HepG2 (cell line): ENCODE data around the gene TSC22D3.

Experiments used
- CTCF ChIP-seq: sonication (generic); formaldehyde crosslinking; IDR thresholded peaks from 2 replicates; pipeline ENCODE4 v1.5.0; 2020; ENCODE audit warnings: mild to moderate bottlenecking, missing genetic modification reagents, moderate library complexity
- DNMT1 ChIP-seq: sonication (generic); formaldehyde crosslinking; IDR thresholded peaks from 2 replicates; pipeline ENCODE4 v1.5.1; 2020; ENCODE audit warnings: mild to moderate bottlenecking, missing genetic modification reagents
- JUND ChIP-seq: sonication (generic); formaldehyde crosslinking; IDR thresholded peaks from 2 replicates; pipeline ENCODE4 v1.8.0; 2022; ENCODE audit warnings: mild to moderate bottlenecking, missing genetic modification reagents
- NFIC ChIP-seq: IDR thresholded peaks from 2 replicates; pipeline ENCODE4 v1.6.1; 2012; ENCODE audit warnings: mild to moderate bottlenecking, low read length, inconsistent platforms
- PBX3 ChIP-seq: sonication (generic); formaldehyde crosslinking; IDR thresholded peaks from 2 replicates; pipeline ENCODE4 v1.8.1; 2023; ENCODE audit warnings: missing genetic modification reagents, inconsistent platforms, borderline replicate concordance
- ZBTB26 ChIP-seq: IDR thresholded peaks from 2 replicates; pipeline ENCODE4 v1.6.1; 2016; ENCODE audit warnings: missing compliant biosample characterization, missing genetic modification reagents, borderline replicate concordance
- ZNF773 ChIP-seq: sonication (generic); formaldehyde crosslinking; IDR thresholded peaks from 2 replicates; pipeline ENCODE4 v1.4.0; 2020; ENCODE audit warnings: missing genetic modification reagents, borderline replicate concordance

GRCh38 chrX:107675365-107675654, 100.3 kb downstream of the TSC22D3 start:
- TF ChIP-seq NFIC: no peak
- no peak for TF ChIP-seq ZBTB26 (CRISPR knock-in tag)
- TF ChIP-seq ZNF773 (CRISPR knock-in tag): no peak
- TF ChIP-seq DNMT1 (CRISPR knock-in tag): no peak
- TF ChIP-seq JUND (CRISPR knock-in tag): no peak
- TF ChIP-seq PBX3 (CRISPR knock-in tag): no peak
- no peak for TF ChIP-seq CTCF (CRISPR knock-in tag)
